ENCODE results near the gene RAB44.

The RAB44 gene

DNA sequence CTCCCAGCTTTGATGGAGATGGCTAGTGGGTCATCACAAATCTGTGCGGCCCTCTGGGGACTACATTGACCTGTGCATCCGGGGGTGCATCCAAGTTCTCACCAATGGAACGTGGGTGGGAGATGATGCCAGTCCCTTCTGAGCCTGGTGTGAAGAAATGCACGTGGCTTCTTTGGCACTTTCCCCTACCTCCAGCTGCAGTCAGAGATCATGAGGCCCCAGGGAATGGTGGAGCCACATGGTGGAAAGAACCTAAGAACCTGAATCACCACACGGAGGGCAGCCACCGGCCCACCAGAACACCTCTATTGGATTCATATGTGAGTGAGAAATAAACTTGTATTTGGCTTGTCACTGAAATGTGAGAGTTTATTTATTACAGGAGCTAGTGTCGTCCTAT lies 29.0 kb upstream of the RAB44 start:
- DNase-seq, result no peak

DNA sequence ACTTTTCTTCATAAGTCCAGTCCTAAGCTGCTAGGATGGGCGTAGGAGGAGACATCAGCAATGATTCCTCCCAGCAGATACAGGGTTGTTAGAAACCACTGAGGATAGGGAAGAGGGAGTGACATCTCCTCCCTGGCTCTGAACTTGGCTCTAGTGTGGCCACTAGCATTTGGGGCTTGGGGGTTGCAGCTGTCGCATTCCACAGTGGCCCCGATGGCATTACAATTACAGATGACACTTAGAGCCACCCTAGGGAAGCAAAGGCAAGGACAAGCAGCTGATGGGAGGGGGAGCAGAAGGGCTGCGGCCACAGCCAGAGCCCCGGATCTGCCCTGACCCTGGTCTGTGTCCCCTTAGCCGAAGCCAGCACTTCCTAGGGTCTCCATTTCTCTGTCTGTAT lies 28.6 kb upstream of the RAB44 start:
- DNase-seq, result no peak

DNA sequence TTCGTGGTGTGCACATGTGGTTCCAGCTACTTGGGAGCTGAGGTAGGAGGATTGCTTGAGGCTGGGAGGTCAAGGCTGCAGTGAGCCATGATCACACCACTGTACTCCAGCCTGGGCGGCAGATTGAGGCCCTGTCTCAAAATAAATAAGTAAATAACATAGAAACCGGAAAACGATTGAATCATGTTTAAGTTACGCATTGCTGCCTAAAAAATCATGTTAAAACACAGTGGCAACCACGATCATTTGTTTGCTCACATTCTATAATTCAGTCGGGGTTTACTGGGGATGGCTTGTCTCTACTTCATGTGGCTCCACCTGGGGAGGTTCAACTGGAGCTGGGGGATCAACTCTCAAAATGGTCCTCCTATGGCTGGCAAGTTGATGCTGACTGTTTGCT lies 27.4 kb upstream of the RAB44 start:
- no peak for DNase-seq

DNA sequence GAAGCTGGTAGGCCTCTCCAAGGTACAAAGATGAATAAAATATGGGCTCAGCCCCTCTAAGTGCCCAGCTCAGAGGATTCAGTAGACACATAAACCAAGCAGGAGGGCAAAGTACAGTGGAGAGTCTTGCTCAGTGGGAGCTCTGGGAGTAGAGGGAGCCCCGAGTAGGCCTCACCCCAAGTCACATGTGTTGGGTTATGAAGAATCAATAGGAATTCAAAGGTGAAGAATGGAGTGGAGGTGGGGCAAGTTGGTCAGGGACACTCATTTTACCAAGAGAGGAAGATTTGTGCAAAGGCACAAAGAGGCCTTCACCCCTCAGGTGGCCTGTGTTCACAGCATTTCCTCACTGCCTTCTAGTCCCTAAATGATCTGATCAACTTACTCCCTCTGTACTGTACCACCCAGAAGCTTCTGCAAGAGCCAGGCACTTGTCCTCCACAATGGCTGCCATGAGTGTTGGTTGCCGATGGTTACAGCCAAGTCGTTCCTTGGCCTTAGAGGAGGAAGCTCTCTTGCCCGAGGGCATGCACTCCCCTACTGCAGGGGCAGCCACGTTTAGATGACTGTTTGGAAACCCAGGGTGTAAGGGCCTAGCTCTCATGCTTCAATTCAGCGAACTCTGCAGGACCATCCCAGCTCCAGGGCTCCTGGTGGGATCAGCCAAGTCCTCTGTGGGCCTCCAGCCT lies 25.8 kb upstream of the RAB44 start:
- DNase-seq, result no peak

DNA sequence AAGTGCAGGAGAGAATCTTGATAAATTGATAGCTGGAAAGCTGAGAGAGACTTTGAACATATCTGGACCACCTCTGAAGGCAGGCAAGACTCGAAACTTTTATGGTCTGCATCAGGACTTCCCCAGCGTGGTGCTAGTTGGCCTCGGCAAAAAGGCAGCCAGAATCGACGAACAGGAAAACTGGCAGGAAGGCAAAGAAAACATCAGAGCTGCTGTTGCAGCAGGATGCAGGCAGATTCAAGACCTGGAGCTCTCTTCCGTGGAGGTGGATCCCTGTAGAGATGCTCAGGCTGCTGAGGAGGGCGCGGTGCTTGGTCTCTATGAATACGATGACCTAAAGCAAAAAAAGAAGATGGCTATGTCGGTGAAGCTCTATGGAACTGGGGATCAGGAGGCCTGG lies 23.7 kb upstream of the RAB44 start:
- no peak for DNase-seq

DNA sequence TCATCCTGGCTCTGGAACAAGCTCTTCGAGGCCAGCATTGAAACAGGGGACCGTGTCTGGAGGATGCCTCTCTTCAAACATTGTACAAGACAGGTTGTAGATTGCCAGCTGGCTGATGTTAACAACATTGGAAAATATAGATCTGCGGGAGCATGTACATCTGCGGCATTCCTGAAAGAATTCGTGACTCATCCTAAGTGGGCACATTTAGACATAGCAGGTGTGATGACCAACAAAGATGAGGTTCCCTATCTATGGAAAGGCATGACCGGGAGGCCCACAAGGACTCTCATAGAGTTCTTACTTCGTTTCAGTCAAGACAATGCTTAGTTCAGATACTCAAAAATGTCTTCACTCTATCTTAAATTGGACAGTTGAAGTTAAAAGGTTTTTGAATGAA lies 22.7 kb upstream of the RAB44 start:
- no peak for DNase-seq

DNA sequence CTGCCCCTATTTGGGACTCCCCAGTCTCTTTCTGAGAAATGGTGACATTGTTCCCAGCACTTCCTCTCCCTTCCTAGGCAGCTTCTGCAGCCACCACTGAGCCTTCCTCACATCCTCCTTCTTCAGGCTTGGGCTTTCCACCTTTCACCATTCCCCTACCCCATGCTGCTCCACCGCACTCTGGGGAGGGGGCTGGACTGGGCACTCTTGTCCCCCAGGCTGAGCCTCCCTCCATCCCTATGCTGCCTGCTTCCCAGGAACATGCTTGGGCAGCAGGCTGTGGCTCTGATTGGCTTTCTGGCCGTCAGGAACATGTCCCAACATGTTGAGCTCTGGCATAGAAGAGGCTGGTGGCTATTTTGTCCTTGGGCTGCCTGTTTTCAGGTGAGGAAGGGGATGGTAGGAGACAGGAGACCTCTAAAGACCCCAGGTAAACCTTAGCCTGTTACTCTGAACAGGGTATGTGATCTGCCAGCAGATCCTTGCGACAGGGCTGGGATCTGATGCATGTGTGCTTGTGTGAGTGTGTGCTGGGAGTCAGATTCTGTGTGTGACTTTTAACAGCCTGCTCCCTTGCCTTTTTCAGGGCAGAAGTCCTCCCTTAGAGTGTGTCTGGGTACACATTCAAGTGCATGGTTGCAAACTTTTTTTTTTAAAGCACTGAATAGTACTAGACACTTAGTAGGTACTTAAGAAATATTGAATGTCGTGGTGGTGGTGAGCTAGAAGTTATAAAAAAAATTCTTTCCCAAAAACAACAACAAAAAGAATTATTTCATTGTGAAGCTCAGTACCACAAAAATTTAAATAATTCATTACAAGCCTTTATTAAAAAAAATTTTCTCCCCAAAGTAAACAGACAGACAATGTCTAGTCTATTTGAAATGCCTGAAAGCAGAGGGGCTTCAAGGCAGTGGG lies 21.2 kb upstream of the RAB44 start:
- DNase-seq, result no peak

DNA sequence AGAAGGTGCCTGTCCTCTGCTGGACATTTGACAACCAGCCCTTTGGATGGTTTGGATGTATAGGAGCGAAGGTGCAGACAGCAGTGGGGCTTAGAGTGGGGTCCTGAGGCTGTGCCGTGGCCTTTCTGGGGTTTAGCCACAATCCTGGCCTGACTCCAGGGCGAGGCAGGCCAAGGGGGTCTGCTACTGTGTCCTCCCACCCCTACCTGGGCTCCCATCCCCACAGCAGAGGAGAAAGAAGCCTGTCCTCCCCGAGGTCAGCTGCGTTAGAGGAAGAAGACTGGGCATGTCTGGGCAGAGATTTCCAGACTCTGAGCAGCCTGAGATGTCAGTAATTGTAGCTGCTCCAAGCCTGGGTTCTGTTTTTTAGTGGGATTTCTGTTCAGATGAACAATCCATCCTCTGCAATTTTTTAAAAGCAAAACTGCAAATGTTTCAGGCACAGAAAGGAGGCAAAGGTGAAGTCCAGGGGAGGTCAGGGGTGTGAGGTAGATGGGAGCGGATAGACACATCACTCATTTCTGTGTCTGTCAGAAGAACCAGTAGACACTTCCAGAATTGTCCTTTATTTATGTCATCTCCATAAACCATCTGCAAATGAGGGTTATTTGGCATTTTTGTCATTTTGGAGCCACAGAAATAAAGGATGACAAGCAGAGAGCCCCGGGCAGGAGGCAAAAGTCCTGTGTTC lies 20.4 kb upstream of the RAB44 start:
- no peak for DNase-seq

DNA sequence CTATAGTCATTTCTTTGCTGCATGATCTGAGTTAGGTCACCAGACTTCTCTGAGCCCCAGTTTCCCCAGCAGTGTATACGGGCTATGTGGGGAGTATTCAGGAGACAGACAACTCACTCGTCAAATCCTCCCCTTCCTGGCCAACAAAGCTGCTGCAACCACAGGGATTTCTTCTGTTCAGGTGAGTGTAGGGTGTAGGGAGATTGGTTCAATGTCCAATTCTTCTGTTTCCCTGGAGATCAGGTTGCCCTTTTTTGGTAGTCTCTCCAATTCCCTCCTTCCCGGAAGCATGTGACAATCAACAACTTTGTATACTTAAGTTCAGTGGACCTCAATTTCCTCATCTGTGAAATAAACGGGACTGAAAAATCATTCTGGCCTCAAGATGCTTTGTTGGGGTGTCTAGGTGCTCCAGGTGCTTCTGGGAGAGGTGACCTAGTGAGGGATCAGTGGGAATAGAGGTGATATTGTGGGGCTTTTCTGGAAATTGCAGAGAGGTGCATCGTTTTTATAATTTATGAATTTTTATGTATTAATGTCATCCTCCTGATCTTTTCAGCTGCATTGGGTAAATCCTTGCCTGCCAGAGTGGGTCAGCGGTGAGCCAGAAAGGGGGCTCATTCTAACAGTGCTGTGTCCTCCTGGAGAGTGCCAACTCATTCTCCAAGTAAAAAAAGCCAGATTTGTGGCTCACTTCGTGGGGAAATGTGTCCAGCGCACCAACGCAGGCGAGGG lies 19.7 kb upstream of the RAB44 start:
- DNase-seq, result no peak

DNA sequence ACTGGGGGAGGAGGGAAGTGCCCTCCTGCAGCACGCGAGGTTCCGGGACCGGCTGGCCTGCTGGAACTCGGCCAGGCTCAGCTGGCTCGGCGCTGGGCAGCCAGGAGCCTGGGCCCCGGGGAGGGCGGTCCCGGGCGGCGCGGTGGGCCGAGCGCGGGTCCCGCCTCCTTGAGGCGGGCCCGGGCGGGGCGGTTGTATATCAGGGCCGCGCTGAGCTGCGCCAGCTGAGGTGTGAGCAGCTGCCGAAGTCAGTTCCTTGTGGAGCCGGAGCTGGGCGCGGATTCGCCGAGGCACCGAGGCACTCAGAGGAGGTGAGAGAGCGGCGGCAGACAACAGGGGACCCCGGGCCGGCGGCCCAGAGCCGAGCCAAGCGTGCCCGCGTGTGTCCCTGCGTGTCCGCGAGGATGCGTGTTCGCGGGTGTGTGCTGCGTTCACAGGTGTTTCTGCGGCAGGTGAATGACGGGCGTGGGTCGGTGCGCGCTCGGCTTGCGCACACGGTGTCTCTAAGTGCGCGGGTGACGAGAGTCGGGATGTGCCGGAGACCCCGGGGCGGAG lies 19.1 kb upstream of the RAB44 start, which contains the start of gene CDKN1A:
TSS of gene CDKN1A (plus strand) at position 227 of the 555 bp plus-strand sequence. CDS start 5,388 bp downstream, outside the sequence.
- peak; percentile 71 for DNase-seq

DNA sequence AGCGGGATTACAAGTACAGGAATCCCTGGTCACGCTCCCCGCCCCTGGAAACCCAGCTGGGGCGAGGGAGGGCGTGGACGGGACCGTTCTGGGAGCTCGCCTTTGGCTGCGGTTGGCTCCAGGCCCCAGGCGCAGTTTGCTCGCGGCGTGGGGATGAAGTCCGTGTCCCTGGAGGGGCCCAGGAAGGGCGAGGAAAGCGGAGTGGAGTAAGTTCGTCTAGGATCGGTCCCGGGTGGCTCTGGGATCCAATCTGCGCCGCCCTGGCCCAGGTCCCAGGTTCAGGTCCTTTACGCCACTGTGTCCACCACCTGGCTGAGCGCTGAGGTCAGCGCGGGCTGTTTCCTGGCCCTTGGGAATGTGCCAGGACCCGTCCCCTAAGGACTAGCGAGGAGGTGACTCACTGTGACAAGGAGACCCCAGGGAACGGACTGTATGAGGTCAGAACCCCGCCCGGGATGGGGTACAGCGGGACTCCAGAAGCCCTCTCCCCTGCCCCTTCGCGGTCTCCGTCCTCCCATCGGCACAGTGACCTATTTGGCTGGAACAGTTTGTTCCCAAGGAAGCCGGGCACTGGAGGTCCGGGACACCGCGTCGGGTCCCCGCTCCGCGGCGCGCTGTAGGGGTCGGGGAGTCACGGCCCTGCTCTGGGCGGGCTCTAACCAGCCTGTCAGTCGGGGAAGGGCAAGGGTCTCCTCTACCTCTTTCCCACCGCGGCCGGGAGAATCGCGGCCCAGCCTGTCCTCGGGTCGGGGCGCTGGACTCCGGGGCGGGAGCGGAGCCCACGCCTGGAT lies 18.4 kb upstream of the RAB44 start:
- DNase-seq, result peak; percentile 8

DNA sequence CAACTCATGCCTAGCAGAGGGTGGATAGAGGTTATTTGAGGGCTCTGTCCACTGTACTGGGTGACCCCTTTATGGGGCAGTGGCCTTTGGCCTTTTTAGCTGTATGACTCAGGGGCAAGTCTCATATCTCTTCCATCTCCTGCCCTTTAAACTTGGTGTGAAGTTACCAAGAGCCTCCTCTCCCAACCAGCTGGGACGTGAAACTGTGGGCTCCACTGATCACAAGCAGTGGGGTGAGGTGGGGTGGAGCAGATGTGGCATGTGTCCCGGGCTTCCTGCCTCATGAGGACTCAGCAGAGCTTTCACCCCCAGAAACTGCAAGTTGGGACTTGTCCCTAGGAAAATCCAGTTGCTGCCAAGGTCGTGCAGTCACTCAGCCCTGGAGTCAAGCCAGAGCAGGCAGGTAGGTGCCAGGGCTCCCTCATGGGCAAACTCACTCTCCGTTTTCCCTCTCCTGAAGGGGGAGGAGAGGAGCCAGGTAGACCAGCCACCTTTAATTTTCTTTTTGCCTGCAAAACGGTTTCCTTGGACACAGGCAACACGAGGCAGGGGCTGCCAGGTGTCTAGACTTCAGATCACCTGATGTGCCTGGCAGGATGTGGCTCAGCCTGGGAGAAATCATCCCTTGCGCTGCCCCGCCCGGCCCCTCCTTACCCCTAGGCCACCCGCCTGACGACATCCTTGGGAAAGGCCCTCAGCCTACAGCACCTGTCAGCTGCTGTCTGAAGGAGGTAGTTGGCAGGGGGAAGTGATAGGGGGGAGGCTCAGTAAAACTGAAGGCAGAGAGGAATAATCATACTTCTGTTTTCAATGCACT lies 15.1 kb upstream of the RAB44 start:
- peak; percentile 70 for DNase-seq

DNA sequence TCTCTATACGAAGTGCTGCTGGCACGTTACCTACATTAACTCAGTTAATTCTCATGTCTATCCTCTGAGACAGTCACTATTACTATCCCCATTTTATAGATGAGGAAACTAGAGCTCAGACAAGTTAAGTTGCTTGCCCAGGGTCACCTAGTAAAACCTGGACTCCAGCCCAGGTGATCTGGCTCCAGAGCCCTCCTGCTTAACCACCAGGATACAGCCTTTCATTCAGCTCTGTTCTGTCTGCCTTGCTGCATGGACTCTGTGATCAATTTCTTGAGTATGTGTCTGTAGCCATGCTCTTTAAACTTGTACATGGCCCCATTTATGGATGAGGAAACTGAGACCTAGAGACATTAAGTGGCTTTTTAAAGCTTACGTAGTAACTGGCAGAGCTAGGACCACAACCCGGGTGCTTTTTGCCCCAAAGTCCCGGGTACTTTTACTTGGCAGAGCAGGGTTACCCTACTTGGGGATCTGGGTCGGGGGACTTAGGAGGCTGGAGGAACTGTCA lies 14.4 kb upstream of the RAB44 start:
- no peak for DNase-seq

DNA sequence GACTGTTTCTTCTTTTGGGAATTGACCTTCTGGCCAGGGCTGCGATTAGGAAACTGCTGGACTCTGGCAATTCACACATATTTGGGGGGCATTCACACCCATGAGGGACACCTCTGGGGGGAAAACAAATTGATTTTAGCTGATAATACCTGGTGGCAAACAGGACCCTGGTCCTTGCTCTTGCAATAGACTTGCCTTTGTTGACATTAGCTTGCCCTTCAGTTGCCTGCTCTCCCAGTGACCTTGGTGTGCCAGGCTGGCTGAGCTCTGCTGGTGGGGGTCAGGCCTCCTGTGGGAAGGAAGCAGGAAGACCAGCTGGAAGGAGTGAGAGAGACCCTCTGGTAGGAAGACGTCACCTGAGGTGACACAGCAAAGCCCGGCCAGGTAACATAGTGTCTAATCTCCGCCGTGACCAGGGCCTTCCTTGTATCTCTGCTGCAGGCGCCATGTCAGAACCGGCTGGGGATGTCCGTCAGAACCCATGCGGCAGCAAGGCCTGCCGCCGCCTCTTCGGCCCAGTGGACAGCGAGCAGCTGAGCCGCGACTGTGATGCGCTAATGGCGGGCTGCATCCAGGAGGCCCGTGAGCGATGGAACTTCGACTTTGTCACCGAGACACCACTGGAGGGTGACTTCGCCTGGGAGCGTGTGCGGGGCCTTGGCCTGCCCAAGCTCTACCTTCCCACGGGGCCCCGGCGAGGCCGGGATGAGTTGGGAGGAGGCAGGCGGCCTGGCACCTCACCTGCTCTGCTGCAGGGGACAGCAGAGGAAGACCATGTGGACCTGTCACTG lies 13.8 kb upstream of the RAB44 start:
- no peak for DNase-seq

DNA sequence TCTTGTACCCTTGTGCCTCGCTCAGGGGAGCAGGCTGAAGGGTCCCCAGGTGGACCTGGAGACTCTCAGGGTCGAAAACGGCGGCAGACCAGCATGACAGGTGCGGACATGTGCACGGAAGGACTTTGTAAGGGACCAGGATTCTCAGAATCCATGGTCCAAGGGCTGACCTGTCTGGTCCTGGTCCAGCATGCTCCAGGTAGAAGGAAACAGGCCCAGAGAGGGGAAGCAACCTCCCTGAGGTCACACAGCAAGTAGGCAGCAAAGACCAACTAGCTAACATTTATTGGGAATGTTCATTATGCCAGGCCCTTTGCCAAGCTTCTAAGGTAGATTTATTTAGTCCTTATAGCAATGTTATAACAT lies 13.2 kb upstream of the RAB44 start:
- no peak for DNase-seq

DNA sequence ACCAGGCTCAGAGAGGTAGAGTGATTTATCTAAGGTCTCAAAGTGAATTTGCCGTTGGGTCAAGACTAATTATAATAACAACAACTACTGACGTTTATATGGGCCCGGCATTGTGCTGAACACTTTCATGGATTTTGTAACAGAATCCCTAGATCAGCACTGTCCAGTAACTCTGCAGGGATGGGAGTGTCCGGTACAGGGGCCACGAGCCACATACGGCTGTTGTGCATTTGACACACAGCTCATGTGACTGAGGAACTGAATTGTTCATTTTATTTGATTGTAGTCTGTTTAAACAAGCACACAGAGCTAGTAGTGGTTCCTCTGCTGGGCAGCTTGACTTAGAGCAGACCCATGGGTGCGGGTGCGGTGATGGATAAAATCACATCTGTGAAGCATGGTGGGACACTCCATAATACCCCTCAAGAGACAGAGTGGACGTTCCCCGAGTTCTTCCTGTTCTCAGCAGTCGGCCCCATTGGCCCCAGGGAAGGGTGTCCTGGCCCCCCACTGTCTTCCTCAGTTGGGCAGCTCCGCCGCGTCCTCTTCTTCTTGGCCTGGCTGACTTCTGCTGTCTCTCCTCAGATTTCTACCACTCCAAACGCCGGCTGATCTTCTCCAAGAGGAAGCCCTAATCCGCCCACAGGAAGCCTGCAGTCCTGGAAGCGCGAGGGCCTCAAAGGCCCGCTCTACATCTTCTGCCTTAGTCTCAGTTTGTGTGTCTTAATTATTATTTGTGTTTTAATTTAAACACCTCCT lies 12.3 kb upstream of the RAB44 start:
- no peak for DNase-seq

DNA sequence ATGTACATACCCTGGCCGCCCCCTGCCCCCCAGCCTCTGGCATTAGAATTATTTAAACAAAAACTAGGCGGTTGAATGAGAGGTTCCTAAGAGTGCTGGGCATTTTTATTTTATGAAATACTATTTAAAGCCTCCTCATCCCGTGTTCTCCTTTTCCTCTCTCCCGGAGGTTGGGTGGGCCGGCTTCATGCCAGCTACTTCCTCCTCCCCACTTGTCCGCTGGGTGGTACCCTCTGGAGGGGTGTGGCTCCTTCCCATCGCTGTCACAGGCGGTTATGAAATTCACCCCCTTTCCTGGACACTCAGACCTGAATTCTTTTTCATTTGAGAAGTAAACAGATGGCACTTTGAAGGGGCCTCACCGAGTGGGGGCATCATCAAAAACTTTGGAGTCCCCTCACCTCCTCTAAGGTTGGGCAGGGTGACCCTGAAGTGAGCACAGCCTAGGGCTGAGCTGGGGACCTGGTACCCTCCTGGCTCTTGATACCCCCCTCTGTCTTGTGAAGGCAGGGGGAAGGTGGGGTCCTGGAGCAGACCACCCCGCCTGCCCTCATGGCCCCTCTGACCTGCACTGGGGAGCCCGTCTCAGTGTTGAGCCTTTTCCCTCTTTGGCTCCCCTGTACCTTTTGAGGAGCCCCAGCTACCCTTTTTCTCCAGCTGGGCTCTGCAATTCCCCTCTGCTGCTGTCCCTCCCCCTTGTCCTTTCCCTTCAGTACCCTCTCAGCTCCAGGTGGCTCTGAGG lies 11.5 kb upstream of the RAB44 start:
- no peak for DNase-seq

Measured in NCI-H748 treated with DMSO at 0.1 percent for 48 hours (cell line).